NCI-H2081 treated with DMSO at 0.1 percent for 48 hours (cell line): ENCODE data around the gene KIAA1671.

Experiments
- DNase-seq: peaks from one replicate; lab custom pipeline; 2025; lab: John Stamatoyannopoulos, UW

KIAA1671 gene

DNA sequence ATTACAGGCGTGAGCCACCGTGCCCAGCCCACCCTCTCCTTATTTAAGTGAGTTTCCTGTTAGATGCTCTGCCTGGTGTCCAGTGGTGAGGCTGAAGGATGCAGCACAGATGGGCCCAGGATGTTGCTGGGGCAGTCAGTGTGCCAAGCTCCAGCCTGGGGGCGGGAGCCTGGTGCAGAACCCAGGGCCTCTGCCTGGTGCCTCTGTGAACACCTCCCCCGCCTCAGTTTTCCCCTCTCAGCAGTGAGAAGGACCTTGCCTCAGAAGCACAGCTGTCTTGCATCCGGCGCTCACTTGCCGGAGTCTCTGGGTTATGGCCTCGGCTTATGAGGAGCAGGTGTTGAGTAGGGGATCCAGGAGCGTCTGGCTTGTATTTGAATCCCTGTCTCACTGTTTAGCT lies 116.2 kb downstream of the KIAA1671 start:
- no peak for DNase-seq

DNA sequence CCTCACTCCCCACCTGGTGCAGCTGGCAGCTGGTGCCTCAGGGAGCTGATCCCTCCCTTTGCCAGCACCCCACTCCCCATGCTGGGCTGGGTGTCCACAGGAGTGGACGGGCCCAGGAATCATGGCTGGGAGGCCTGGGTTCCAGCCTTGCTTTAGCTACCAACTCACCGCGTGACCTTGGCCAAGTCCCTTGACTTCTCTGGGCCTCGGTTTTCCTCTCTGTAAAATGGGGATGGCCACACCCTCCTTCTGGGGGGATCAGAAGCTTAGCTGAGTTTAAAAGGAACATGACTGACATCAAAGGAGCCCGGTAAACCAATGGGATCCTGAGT lies 116.9 kb downstream of the KIAA1671 start:
- DNase-seq, result no peak

GRCh38 chr22:25069758-25070481 lies 117.4 kb downstream of the KIAA1671 start:
- DNase-seq, result no peak

- no peak for DNase-seq
Measured at GRCh38 chr22:25070956-25071355, 118.4 kb downstream of the KIAA1671 start.

GRCh38 chr22:25071720-25072119 lies 119.2 kb downstream of the KIAA1671 start:
- no peak for DNase-seq

- no peak for DNase-seq
Measured at GRCh38 chr22:25072406-25072805, 119.9 kb downstream of the KIAA1671 start.

GRCh38 chr22:25076336-25076735 lies 123.8 kb downstream of the KIAA1671 start:
- no peak for DNase-seq

DNA sequence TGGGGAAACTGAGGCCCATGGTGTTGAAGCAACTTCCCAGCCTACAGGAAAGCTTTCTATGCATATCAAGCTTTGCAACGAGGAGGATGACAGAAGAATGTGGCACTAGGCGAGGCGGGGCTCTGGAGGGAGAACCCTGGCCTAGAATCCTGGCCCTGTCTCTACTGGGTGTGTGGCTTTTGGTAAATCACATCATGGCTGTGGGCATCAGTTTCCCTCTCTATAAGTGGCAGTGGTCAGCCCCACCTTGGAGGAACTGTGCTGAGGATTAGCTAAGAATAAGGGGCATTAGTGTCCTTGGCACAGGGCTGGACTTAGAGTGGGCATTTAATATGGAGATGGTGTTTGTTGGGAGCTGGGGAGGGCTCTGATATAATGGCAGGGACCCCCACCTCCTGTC lies 124.5 kb downstream of the KIAA1671 start:
- no peak for DNase-seq

GRCh38 chr22:25077964-25078363 lies 125.4 kb downstream of the KIAA1671 start:
- no peak for DNase-seq

DNA sequence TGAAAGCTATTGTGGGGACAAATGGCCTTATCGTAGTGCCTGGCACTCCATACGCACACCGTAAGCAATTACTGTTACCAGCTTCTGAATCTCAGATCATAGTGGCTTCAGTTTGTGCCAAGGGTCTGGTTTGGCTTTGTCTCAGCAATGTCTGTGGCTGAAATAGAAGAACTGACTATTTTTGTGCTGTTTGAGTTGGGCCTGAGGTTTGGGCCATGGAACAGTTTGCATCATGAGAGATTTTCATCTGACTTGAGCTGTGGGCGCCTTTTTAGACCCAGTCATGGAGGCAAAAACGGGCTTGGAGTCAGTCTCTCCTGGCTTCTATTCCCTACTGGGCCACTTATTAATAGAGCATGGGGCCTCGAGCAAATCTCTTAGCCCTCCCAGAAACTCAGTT lies 126.1 kb downstream of the KIAA1671 start:
- DNase-seq, result no peak

GRCh38 chr22:25080855-25081254 lies 128.3 kb downstream of the KIAA1671 start:
- no peak for DNase-seq

DNA sequence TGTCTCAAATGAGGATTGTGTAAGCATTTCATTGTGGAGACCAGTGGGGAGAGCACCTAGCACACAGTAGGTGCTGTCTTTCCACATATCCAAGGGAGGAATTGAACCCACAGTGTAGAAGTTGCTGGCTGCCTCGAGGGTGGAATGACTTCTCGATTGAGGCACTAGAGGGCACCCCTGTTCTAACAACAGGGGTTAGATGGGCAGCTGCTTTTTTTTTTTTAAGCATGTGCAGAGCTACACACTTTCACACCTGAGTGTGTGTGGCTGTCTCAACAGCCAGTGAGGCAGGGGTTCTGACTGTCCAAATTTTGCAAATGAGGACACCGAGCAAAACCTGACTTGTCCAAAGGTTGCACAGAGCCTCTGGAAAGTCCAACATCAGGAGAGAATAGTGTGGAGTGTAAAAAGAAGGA lies 128.9 kb downstream of the KIAA1671 start:
- no peak for DNase-seq

- DNase-seq, result no peak
Measured at GRCh38 chr22:25082096-25082495, 129.6 kb downstream of the KIAA1671 start.

DNA sequence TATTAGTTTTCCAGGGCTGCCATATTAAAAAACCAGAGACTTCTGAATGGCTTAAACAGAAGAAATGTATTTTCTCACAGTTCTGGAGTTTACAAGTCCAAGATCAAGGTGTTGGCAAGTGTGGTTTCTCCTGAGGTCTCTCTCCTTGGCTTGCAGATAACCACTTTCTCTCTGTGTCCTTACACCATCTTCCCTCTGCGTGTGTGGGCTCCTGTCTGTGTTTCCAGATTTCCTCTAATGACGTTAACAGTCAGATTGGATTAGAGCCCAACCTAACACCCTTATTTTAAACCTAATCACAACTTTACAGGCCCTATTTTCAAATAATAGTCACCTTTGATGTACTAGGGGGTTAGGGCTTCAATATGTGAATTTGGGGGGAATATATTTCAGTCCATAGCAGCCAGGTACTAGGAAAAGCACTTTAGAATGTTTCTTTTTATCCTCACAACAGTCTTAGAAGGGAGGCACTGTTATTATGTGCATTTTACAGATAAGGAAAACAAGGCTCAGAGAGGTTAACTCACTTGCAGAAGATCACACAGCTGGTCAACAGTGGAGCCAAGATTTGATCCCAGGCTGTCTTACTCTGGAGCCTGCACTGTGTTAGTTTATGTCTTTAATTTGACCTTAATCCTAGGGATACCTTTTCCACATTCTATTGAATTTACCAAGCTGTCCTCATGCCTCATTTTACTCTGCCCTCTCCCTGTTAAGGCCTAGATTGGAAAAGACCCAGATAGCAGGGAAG lies 130.7 kb downstream of the KIAA1671 start:
- DNase-seq, result no peak

DNA sequence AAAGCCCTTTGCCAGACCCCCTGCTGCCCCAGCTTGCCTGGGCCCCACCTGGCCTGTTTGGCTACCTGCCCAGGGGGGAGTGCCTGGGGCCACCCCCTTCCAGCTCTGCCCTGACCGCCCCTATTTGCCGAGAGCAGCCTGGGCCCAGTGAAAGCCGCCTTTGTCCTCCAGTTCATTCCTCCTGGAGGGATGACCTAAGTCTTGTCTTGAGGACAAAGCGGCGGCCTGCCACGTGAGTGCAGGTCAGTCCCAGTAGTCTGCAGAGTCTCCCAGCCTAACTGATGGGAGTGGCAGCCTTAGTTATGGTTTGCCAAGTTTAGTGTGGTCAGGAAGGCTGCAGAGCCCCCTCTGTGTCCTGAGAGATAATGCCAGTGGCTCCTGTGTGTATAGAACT lies 131.3 kb downstream of the KIAA1671 start:
- DNase-seq, result no peak

- no peak for DNase-seq
Measured at GRCh38 chr22:25084405-25085107, 132.0 kb downstream of the KIAA1671 start.

DNA sequence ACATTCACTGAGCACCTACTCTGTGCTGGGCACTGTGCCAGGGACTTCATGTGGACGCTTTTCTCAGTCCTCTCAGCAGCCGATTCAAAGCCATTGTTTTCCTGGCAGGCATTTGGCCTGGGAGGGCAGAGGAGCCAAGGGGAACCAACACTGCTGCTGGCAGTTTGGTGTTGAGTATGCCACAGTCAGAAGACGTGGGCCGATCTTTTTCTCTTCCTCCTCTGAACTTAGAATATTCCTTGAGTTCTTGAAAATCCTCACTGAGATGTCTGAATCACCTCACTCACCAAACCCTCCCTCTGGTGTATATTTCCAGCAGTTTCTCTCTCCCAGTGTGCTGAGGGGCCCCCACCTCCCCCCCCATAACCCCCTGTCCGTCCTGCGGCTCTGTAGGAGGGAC lies 132.6 kb downstream of the KIAA1671 start:
- DNase-seq, result no peak

DNA sequence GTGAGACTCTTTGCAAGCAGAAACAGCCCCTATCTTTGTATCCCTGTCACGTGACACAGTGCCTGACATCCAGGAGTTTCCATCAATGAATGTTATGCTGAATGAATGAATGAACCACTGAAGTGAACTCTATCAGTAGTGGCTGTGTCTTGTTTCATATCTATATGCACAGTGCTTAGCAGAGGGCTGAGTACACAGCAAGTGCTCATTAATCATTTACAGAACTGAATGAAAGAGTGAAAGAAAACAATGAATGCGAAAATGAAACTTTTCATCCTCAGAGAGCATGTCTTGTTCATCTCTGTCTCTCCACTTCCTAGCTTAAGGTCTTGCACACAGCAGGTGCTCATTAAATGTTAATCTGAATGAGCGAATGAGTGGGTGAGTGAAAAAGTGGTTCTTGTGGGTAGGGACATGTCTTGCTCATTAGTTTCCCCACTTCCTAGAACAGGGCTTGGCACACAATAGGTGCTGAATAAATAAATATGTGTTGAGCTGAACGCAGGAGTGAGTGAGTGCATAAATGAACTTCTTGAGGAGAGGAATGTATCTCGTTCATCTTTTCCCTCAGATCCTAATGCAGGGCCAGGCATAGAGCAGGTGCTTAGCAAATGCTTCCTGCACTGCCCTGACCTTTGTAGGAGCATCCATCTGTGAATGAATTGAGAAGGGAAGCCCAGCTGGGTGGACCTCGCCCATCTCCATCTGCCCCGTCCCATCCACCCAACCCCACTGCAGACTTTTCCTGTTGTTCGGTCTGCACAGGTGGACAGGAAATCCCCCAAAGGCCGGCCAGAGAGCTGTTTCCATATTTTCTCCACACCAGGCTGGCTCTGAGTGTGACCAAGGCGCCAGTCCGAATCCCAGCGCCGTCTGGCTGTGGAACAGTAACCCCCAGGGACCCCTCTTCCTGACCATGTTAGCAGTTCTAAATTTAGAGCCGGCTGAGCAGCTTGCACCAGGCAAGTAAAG lies 133.7 kb downstream of the KIAA1671 start:
- DNase-seq, result no peak

GRCh38 chr22:25086902-25087282 lies 134.4 kb downstream of the KIAA1671 start:
- no peak for DNase-seq

- no peak for DNase-seq
Measured at GRCh38 chr22:25090225-25090890, 137.8 kb downstream of the KIAA1671 start.

GRCh38 chr22:25091458-25091857 lies 138.9 kb downstream of the KIAA1671 start:
- DNase-seq, result no peak
